Islet precursor cell (in vitro differentiated cells): ENCODE results near the gene CMTM5.
"Not testable (repeated sequence)": the region's sequence is repeated elsewhere in the genome, so short reads cannot be mapped to it uniquely, and the experiment has no call there.

Experiments used
- DNase-seq: peaks from one replicate; pipeline ENCODE4 v3.0.0-alpha.2; 2018

The CMTM5 gene

DNA sequence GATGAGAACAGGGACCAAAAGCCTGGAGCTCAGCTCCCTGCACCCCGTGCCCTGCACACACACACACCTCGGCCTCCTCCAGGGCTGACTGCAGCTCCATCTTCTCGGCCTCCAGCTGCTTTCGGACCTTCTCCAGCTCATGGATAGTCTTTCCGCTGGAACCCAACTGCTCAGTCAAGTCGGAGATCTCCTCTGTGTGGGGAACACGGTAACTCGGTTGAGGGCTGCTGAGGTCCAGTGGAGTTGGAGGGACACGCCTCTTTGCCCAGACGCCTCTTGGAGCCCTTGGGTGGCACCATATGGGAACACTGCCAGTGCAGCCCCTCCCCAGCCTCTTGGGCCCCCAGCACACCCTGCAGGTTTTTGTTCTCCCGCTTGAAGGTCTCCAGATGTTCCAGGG, 40.0 kb downstream of the CMTM5 start:
- no peak for DNase-seq

DNA sequence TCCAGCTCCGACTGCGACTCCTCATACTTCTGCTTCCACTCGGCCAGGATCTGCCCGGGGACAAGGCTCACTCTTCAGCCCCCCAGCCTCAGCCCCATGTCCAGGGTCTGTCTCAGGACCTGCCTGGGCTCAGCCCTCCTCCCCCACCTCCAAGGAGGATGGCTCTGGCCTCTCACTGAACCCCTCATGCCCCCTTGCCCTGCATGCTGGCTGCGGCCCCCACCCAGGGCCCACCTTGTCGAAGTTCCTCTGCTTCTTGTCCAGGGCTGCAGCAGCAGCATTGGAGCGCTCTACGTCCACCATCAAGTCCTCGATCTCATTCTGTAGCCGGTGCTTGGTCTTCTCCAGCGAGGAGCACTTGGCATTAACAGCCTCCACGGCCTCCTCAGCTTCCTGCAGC, 40.4 kb downstream of the CMTM5 start:
- not testable (repeated sequence) for DNase-seq

DNA sequence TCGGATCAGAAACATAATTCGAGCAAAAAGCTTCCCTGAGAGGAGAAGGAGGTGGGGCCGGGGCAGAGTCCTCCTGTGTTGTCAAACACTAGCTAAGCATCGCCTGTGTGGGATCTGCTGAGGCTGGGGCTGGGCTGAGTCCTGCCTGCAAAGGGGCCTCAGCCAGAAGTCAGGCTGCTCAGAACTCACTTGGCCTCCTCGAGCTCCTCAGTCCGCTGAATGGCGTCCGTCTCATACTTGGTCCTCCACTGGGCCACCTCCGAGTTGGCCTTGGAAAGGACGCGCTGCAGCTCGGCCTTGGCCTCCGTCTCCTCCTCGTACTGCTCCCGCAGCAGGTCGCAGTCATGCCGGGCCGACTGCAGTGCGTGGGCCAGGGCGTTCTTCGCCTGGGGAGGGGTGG, 41.2 kb downstream of the CMTM5 start:
- no peak for DNase-seq

DNA sequence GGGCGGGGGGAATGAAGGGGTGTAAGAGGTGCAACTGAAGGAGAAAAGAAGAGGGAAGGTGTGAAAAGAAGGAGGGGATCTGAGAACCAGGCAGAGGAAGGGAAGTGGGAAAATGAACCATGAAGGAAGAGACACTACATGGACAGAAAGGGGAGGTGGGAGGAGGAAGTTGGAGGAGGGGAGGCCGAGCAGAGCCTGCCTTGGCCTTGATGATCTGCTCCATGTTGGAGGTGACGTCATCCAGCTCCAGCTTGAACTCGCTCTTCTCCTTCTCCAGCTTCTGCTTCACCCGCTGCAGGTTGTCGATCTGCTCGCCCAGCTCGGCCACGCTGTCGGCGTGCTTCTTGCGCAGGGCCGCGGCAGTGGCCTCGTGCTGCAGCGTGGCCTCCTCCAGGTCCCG, 42.8 kb downstream of the CMTM5 start:
- DNase-seq = not testable (repeated sequence)

DNA sequence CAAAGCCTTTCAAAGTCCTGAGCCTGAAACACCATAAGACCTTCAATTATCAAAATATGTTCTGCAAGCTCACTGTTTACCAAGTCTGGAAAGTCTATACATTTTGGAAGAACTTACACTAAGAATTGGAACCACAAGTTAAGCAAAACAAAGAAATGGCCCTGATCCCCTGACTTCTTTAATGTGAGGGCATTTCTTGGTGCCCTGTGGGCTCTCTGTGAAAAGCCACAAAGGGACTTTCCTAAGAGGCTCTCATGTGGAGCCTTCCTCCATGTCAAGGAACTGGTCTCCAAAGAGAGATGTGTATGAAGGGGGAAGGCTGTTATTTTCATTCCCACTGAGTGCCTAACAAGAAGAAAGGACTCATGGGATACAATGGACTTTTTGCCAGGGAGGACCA, 44.7 kb downstream of the CMTM5 start:
- no peak for DNase-seq

DNA sequence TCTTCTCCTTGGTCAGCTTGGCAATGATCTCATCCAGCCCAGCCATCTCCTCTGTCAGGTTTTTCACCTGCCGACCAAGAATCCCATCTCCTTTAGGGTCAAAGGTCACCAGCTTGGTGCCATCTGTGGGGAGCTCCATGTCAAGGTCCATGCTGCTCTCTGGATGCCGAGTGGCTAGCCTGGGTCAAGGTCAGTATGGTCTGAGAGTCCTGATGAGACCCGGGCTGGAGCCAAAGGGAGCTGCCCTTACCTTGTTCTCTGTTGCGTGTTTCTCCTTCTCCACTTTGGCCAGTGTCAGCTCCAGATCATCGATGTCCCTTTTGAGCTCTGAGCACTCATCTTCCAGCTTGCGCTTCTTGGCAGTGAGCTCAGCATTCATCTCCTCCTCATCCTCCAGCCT, 46.8 kb downstream of the CMTM5 start:
- no peak for DNase-seq

DNA sequence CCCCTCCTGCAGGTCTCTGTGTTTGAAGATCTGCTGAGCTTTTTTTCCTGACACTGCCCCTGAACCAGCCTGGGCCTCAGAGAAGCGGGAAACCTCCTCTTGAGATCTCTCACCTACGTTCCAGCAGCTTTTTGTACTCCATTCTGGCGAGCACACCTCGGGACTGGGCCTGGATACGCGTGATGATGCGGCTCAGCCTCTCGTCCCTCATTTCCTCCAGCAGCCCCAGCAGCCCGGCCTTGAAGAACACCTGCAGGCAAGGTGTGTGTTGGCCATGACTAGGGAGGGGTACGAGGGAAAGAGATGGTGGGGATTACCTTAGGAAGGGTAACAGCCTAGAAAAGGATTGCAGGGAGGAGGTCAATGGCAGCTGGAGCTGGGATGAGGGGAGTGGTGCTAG, 48.3 kb downstream of the CMTM5 start:
- no peak for DNase-seq

DNA sequence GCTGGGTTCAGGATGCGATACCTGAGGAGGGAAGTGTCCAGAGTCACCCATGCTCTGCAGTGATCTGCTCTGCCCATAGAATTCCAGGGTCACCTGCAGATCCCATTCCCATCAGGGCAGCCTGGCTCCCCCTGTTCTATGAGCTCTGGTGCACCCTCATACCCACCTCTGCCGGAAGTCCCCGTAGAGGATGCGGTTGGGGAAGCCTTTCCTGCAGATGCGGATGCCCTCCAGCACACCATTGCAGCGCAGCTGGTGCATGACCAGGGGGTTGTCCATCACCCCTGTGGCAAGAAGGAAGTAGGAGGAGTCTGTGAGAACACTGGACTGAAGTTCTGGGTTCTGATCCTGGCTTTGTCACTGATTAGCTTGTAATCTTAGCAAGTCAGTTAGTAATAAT, 49.0 kb downstream of the CMTM5 start:
- DNase-seq = not testable (repeated sequence)

DNA sequence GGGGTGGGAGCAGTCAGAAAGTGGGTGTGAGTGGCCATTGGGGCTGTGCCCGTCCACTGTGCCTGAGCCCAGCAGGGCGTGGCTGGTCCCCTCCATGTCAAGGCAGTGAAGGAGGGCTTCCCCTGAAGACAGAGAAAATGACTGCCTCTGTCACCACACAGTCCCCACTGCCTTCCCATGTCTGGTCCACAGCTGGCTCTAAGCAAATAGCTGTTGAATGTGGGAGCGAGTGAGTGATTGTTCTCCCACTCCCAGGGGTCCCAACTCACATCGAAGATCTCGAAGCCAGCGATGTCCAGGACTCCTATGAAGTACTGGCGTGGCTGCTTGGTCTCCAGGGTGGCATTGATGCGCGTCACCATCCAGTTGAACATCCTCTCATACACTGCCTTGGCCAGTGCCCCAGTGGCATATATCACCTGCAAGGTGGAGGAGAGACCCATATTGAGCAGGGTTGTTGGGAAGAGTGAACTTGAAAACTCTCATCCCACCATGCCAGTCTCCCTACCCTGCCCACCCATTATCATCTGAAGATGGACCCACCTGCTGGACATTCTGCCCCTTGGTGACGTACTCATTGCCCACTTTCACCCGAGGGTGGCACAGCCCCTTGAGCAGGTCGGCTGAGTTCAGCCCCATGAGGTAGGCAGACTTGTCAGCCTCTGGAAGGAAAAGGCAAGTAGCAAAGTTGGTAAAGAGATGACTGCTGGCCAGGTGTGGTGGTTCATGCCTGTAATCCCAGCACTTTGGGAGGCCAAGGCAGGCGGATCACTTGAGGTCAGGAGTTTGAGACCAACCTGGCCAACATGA, 52.0 kb downstream of the CMTM5 start:
- no peak for DNase-seq
